GM19099 (cell line): ENCODE measurements around the gene MYLK.

Experiments used
- POLR2A ChIP-seq: IDR thresholded peaks from 3 replicates; pipeline ENCODE4 v1.6.1; 2011; ENCODE audit warnings: low read depth; ENCODE audit not compliant: insufficient read length; ENCODE audit errors: extremely low read depth

Gene MYLK

DNA sequence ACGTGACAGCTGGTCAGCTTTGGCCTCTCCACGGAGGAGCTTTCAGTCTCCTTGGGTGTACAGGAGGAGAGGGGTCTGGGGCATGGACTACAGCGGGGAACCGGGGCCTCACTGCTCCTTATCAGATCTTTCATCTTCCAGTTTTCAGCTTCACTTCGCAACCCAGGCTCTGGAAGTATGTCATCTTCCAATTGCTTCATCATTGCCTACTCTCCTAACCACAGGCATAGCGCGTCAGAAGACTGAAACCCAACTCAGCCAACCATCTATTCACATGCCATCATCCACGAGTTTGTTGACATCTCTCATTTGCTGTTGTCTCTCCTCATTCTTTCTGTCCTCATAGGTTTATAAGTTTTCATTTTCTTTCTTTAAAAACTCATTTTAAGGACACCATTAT lies 119.5 kb downstream of the MYLK start:
- no peak for TF ChIP-seq POLR2A

DNA sequence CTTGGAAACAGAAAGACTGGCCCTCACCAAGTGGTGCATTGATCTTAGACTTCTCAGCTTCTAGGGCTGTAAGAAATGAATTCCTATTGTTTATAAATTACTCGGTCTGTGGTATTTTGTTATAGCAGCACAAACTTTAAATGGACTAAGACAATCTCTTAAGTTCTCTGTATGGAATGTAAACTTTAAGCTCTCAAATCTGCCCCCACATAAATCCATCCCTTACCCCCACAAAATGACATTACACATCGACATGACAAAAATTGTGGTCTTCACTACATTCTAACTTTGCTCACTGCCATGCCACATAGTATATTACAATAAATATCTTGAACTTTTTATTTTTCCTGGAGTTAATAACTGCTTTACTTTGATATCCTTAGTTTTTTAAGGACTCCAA lies 121.3 kb downstream of the MYLK start:
- TF ChIP-seq POLR2A: no peak

- no peak for TF ChIP-seq POLR2A
These were observed 123.3 kb downstream of the MYLK start for GRCh38 chr3:123760817-123761216.

DNA sequence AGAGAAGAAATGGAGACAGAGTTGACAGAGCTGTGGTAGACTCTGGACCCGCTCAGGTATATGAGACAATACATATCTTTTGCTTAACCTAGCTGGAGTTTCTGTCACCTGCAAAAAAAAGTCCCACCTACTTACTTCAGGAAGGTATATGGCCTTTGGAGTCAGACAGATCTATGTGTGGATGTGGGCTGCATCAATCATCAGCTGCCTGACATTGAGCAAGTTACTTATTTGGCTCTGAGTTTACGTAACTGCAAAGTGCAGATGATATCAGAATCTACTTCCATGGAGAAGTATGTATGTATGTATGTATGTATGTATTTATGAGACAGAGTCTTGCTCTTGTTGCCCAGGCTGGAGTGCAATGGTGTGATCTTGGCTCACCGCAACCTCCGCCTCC lies 124.3 kb downstream of the MYLK start:
- no peak for TF ChIP-seq POLR2A

DNA sequence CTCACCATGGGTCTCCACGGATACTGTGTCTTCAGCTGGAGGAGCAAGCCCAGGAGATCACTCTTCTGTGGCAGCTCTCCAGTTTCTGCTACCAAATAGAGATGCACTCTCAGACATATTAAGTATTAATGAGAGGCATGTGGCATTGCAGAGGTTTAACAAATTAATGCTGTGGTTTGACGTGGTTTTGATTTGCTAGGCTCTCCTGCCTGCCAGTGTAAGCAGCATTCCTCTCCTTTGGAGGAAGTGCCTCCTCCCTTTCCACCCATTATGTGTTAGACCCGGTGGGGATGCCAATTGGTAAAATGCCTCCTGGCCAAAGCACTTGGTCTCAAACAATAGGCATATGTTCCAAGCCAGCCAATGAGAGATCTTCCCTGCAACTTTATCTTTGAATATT lies 124.8 kb downstream of the MYLK start:
- TF ChIP-seq POLR2A: no peak

GRCh38 chr3:123758081-123758564 lies 126.0 kb downstream of the MYLK start:
- no peak for TF ChIP-seq POLR2A

DNA sequence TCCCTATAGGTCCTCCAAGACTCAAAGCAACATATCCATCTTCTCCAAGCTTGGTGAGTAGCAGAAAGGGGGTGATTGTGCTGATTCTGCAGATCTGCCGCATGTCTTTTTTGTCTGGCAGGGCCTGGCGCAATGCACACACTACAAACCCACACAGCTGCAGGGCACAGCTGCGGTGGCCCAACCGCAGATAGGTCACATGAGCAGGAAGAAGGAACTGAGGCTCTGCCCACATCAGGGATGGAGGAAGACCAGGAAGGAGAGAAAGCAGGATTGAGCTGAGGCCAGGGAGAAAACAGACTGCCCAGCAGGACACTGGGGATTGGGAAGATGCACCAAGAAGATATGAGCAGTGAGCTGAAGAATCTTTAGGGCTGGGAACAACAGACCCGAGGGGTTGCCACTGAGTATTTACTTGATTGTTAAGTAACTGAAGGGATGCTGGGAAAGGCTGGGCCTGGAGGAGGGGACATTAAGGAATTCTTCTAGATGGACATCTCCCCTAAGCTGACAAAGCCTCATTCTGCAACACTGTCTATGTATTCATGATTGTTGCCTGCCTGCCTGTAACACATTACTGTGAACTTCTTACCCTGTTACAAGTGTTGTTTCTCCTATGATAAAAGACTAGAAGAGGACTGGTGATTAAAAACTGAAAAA lies 126.7 kb downstream of the MYLK start:
- no peak for TF ChIP-seq POLR2A

DNA sequence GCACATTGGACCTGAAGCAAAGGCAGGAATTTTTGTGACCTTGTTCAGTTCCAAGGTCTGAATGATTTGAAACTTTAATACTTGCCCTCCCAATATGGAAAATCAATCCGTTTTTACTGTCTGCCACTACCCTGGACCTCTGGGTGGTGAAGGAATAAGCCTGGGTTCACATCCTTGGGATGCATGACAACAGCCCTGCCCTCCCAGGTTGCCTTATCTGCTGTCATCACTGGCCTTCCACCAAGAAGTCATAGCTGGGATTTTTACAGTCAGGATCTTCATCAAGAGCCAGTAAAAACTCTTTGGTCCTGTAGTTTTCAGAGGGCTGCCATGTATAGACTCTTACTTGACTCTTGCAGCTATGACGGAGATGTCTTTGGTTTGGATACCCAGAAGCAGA lies 128.6 kb downstream of the MYLK start:
- TF ChIP-seq POLR2A: no peak

DNA sequence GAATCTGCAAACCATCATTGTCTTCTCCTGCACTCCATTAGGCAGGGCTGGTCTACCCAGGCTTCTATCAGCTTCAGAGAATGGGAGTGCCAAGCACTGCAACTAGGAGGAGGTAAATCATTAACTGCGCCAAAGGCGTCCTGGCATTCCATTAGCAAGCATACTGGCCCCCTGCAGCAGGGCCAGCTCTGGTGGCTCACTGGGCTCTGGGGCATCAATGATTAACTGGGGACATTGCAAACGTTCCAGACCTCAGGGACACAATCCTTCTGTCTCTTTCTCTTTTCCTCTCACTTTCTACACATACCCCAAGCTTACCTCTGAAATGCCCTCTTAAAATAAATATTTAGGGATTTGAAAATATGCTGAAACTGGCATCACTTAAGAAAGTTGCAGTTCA lies 129.0 kb downstream of the MYLK start:
- TF ChIP-seq POLR2A: no peak

DNA sequence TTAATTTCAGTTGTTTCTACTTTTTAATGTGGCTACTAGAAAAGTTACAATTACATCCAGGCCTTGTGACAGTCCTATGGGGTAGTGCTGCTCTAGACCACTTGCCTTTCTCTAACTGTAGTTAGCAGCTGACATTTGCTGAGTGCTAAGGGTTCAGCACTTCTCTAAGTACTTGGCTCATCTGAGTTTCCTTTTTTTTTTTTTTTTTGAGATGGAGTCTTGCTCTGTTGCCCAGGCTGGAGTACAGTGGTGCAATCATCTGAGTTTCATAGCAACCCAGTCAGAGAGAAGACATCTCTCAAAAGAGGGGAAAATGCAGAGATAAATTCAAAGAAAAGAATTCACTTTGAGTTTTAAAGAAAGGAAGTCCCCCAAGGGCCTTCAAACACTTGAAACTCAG lies 130.8 kb downstream of the MYLK start:
- no peak for TF ChIP-seq POLR2A

GRCh38 chr3:123752228-123752627 lies 131.9 kb downstream of the MYLK start:
- TF ChIP-seq POLR2A: no peak

- no peak for TF ChIP-seq POLR2A
These were observed 132.7 kb downstream of the MYLK start for GRCh38 chr3:123751433-123751832.

- no peak for TF ChIP-seq POLR2A
These were observed 133.3 kb downstream of the MYLK start for GRCh38 chr3:123750659-123751420.

DNA sequence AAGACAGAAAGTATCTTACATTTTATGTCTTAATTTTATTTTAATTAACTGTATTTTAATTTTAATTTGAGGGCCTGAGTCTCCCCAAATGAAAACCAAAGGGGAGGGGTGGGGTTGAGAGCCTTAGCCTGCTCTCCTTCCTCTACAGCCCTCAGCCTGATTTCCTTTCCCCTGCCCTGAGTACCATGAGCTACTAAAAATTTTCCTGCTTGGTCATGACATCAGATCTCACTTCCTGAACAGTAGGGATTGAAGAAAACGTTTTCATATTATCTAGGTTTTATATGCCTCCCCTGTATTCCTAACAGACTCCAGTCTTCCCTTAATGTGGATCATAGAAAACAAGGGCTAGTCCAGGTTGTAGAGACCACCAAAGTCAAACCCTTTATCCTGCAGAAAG lies 133.9 kb downstream of the MYLK start:
- no peak for TF ChIP-seq POLR2A

DNA sequence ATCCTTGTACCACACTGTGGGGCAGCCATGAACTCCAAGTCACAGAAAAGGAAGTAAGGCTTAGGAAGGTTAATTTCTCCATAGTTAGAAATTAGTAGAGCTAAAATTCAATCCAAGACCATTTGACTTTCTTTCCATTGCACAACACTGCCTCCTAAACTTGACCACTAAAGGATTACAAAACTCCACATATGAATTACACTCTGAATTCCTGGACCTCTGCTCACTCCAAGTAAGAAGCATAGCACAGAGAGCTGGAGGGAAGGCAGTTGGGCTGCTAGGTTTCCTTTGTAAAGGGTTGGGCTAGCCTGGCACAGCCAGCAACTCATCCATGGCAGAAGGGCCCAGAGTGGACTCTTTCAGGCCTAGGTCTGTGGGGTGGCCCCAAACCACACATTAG lies 134.4 kb downstream of the MYLK start:
- TF ChIP-seq POLR2A: no peak

DNA sequence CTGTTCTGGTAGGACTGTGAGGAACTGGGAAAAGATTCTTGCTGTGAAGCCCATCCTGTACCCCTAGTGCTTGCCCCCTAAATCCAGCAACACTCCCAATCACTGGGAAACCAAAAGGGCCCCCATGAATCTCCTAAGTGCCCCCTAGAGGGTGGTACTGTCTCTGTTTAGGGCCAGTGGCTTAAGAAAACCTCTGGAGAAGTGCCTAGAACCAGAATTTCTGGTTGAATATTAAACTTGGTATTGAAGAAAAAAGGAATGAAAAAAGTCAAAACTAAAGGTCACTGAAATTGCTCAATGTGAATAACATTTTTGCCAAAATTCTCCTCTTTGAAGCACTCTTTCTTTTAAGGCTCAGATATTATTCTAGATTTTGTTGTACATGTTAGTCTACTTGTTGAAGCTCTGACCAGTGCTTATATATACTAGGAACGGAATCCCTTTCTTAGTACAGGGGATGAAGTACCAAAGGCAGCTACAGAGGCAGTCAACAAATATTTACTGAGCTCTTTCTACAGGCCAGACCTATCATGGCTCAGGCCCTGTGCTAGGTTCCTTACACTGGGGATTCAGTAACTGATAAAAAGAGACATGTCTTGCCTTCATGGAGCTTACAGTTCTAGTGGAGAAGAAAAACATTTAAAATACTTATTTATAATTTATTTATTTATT lies 138.8 kb downstream of the MYLK start:
- no peak for TF ChIP-seq POLR2A
